OCI-LY3 (cell line): ENCODE data around the gene RBFOX1.

ENCODE experiments used
- CTCF ChIP-seq: fragments of 200-600, 300-600 bp; sonication (generic); IDR thresholded peaks from 2 replicates; pipeline ENCODE4 v1.5.1; 2014; ENCODE audit warnings: antibody characterized with exemption, low read length, low read depth
- EZH2phosphoT487 ChIP-seq: fragments of 200-600 bp; shearing (Covaris generic); IDR thresholded peaks from 2 replicates; pipeline ENCODE4 v1.6.1; 2018; ENCODE audit warnings: antibody characterized with exemption, mixed run types, low read depth

DNA sequence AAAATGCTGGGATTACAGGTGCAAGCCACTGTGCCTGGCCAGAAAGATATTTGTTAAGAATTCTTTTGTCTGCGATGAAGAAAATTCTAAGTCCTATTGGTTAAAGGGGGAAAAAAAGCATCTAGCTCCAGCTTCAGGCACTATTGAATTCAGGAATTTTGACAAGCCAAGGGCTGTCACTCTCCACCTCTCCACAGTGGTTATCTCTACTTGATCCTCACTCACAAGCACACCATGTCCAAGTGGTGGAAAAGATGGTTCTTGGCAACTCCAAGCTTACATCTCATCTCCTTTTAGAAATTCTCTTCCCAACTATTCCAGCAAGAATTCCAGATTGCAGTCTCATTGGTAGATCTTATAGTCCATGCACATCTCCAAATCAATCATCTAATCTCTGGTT lies 7.1 kb downstream of the RBFOX1 start:
- no peak for TF ChIP-seq CTCF
- no peak for TF ChIP-seq EZH2phosphoT487
